ENCODE data around the gene COQ3. TPM values are rescaled to one million over a fixed set of nuclear protein-coding genes. Genes with fewer than 3 reads are reported as not detected.

COQ3 gene
- total RNA-seq, 1 donor from 2014 or later: 5.0 TPM

DNA sequence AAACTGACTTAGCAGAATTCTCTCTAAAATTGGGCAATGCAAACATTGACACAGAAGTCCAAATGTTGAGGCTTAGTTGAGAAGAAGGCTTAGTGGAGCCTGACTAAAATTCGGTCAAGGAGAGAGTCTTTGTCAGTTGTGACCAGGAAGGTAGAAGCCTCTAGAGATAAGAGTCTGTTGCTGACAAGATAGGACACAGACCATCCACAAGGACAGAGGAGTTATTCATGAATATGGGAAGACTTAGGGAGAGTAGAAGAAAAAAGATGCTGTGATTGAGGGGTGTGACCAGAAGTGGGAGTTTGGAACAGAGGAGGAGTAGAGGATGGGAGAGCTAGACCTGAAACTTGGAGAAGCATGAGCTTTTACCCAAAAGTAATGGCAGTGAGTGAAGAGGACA is 37.4 kb downstream of the COQ3 start:
- Histone ChIP-seq H4K20me1 (ENCODE audit: insufficient read depth, low read length) (no peaks in the 10 kb centered on the region), H3K36me3 (ENCODE audit: insufficient read depth, low read length) (no peaks in the 10 kb centered on the region), H3K4me2 (ENCODE audit: low read length) (no peak overlapping the region), H3K9me3 (ENCODE audit: insufficient read depth, low read depth, low read length) (no peaks in the 10 kb centered on the region), H3K9ac (ENCODE audit: low read length) (no peak overlapping the region), H2AFZ (ENCODE audit: low read depth, low read length) (no peak overlapping the region), H3K27ac (ENCODE audit: low read depth, low read length) (no peak overlapping the region), H3K4me3 (ENCODE audit: insufficient read depth, low read depth, low read length) (no peak overlapping the region), H3K4me1 (ENCODE audit: insufficient read depth, low read length) (no peaks in the 10 kb centered on the region), H3K27me3 (ENCODE audit: insufficient read depth, low read length) (peaks cover 13% of the 10 kb centered on the region), H3K79me2 (ENCODE audit: insufficient read depth, low read length) (no peaks in the 10 kb centered on the region)
- no peaks in the 10 kb centered on the region for H3K36me3 Mint-ChIP-seq (ENCODE audit: low read depth, unreplicated experiment)
- DNase-seq (ENCODE audit: low read depth): no peak
- no peak overlapping the region for H3K27ac Mint-ChIP-seq (ENCODE audit: unreplicated experiment)
- no peaks in the 10 kb centered on the region for H3K4me1 Mint-ChIP-seq (ENCODE audit: low read depth, unreplicated experiment)
- TF ChIP-seq, protein P1, sequence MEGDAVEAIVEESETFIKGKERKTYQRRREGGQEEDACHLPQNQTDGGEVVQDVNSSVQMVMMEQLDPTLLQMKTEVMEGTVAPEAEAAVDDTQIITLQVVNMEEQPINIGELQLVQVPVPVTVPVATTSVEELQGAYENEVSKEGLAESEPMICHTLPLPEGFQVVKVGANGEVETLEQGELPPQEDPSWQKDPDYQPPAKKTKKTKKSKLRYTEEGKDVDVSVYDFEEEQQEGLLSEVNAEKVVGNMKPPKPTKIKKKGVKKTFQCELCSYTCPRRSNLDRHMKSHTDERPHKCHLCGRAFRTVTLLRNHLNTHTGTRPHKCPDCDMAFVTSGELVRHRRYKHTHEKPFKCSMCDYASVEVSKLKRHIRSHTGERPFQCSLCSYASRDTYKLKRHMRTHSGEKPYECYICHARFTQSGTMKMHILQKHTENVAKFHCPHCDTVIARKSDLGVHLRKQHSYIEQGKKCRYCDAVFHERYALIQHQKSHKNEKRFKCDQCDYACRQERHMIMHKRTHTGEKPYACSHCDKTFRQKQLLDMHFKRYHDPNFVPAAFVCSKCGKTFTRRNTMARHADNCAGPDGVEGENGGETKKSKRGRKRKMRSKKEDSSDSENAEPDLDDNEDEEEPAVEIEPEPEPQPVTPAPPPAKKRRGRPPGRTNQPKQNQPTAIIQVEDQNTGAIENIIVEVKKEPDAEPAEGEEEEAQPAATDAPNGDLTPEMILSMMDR (IDR thresholded peaks at IDR 0.05; ENCODE audit: insufficient read depth, low read depth, low read length): no peak
- no peak for TF ChIP-seq EZH2 (IDR thresholded peaks at IDR 0.05; ENCODE audit: insufficient read depth, low read length)
- H3K27me3 Mint-ChIP-seq (ENCODE audit: low read depth, unreplicated experiment): peaks cover 34% of the 10 kb centered on the region
- no peak overlapping the region for H3K4me3 Mint-ChIP-seq (ENCODE audit: unreplicated experiment)
- FAIRE-seq: no peak
- H3K9me3 Mint-ChIP-seq (ENCODE audit: unreplicated experiment): peaks cover 3% of the 10 kb centered on the region

DNA sequence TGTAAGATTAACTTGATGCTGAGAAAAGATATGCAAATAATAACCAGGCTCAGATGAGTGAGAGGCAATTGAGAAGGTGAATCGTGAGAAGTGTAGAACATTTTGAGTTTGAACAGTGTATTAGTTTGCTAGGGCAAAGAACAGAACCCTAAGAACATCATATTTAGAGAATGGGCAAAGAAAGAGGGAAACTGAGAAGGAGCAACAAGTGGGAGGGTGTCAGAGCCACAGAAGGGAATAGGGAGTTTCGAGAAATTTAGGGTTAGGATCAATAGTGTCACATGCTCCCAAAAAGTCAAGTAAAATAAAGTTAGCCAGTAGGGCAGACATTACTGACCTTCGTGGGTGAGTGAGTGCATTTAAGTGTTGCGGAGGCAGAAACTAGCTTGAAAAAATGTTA is 39.0 kb downstream of the COQ3 start:
- peaks cover 4% of the 10 kb centered on the region for H3K4me1 ChIP-seq (ENCODE audit: insufficient read depth, low read length)
- Mint-ChIP-seq H3K27ac (ENCODE audit: unreplicated experiment) (no peak overlapping the region), H3K36me3 (ENCODE audit: low read depth, unreplicated experiment) (no peaks in the 10 kb centered on the region), H3K9me3 (ENCODE audit: unreplicated experiment) (peaks cover 3% of the 10 kb centered on the region), H3K27me3 (ENCODE audit: low read depth, unreplicated experiment) (peaks cover 23% of the 10 kb centered on the region), H3K4me1 (ENCODE audit: low read depth, unreplicated experiment) (no peaks in the 10 kb centered on the region), H3K4me3 (ENCODE audit: unreplicated experiment) (no peak overlapping the region)
- DNase-seq (ENCODE audit: low read depth) (no peak), FAIRE-seq (no peak)
- no peak for TF ChIP-seq EZH2 (IDR thresholded peaks at IDR 0.05; ENCODE audit: insufficient read depth, low read length)
- TF ChIP-seq, protein P1 (IDR thresholded peaks at IDR 0.05; ENCODE audit: insufficient read depth, low read depth, low read length): no peak
- H3K27ac ChIP-seq (ENCODE audit: low read depth, low read length): no peak overlapping the region
- peaks cover 10% of the 10 kb centered on the region for H3K27me3 ChIP-seq (ENCODE audit: insufficient read depth, low read length)
- no peak overlapping the region for H3K9ac ChIP-seq (ENCODE audit: low read length)
- H3K4me3 ChIP-seq (ENCODE audit: insufficient read depth, low read depth, low read length): no peak overlapping the region
- no peak overlapping the region for H2AFZ ChIP-seq (ENCODE audit: low read depth, low read length)
- H3K79me2 ChIP-seq (ENCODE audit: insufficient read depth, low read length): no peaks in the 10 kb centered on the region
- H4K20me1 ChIP-seq (ENCODE audit: insufficient read depth, low read length): no peaks in the 10 kb centered on the region
- no peak overlapping the region for H3K4me2 ChIP-seq (ENCODE audit: low read length)
- no peaks in the 10 kb centered on the region for H3K36me3 ChIP-seq (ENCODE audit: insufficient read depth, low read length)
- H3K9me3 ChIP-seq (ENCODE audit: insufficient read depth, low read depth, low read length): no peaks in the 10 kb centered on the region

DNA sequence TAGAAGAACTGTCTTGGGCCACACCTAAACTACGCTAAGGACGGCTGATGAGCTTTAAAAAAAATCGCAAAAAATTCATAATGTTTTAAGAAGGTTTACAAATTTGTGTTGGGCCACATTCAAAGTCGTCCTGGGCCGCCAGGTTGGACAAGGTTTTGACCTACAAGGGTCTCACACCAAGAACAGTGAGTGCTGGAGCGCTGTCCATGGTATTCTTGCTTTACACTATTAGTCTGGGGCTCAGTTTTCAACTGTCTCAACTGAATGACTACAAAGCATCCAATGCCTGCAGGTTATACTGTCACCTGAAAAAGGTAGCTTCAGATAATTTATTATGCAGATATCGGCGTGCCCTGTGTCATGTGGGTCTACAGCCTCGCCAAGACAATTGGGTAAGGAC is 40.9 kb downstream of the COQ3 start:
- Mint-ChIP-seq H3K27me3 (ENCODE audit: low read depth, unreplicated experiment) (peaks cover 23% of the 10 kb centered on the region), H3K9me3 (ENCODE audit: unreplicated experiment) (peaks cover 3% of the 10 kb centered on the region), H3K36me3 (ENCODE audit: low read depth, unreplicated experiment) (no peaks in the 10 kb centered on the region), H3K4me1 (ENCODE audit: low read depth, unreplicated experiment) (no peaks in the 10 kb centered on the region), H3K27ac (ENCODE audit: unreplicated experiment) (no peak overlapping the region), H3K4me3 (ENCODE audit: unreplicated experiment) (no peak overlapping the region)
- Histone ChIP-seq H3K4me2 (ENCODE audit: low read length) (no peak overlapping the region), H3K79me2 (ENCODE audit: insufficient read depth, low read length) (no peaks in the 10 kb centered on the region), H3K27ac (ENCODE audit: low read depth, low read length) (no peak overlapping the region), H3K27me3 (ENCODE audit: insufficient read depth, low read length) (peaks cover 10% of the 10 kb centered on the region), H4K20me1 (ENCODE audit: insufficient read depth, low read length) (no peaks in the 10 kb centered on the region), H3K4me1 (ENCODE audit: insufficient read depth, low read length) (peaks cover 12% of the 10 kb centered on the region), H3K4me3 (ENCODE audit: insufficient read depth, low read depth, low read length) (no peak overlapping the region), H3K9me3 (ENCODE audit: insufficient read depth, low read depth, low read length) (no peaks in the 10 kb centered on the region), H2AFZ (ENCODE audit: low read depth, low read length) (no peak overlapping the region), H3K9ac (ENCODE audit: low read length) (no peak overlapping the region), H3K36me3 (ENCODE audit: insufficient read depth, low read length) (no peaks in the 10 kb centered on the region)
- FAIRE-seq (no peak), DNase-seq (ENCODE audit: low read depth) (no peak)
- TF ChIP-seq, protein P1 (IDR thresholded peaks at IDR 0.05; ENCODE audit: insufficient read depth, low read depth, low read length): no peak
- no peak for TF ChIP-seq EZH2 (IDR thresholded peaks at IDR 0.05; ENCODE audit: insufficient read depth, low read length)

Measured in astrocyte (in vitro differentiated cells and primary cell).